ENCODE measurements around the gene RHO. TPM values are rescaled to one million over a fixed set of nuclear protein-coding genes. Genes with fewer than 3 reads are reported as not detected.

The RHO gene
- total RNA-seq, 1 experiment from 2014 or later: not detected

- peak; percentile 40 for ATAC-seq
- Histone ChIP-seq H3K9ac (ENCODE audit: low read length) (peak overlapping the region; percentile 79), H3K4me1 (ENCODE audit: insufficient read depth, low read length) (peaks cover 34% of the 10 kb centered on the region), H3K9me3 (ENCODE audit: low read length) (no peaks in the 10 kb centered on the region), H3K27ac (ENCODE audit: low read length) (peak overlapping the region; percentile 99), H3K4me2 (ENCODE audit: low read length) (peak overlapping the region; percentile 81), H3K36me3 (ENCODE audit: low read depth, low read length) (no peaks in the 10 kb centered on the region), H3K4me3 (ENCODE audit: low read length) (peak overlapping the region; percentile 48; the same call in 1 of the 2 replicates), H4K20me1 (ENCODE audit: low read length) (no peaks in the 10 kb centered on the region), H3F3A (ENCODE audit: low read length, unreplicated experiment) (no peaks in the 10 kb centered on the region), H3K79me2 (ENCODE audit: low read length) (no peaks in the 10 kb centered on the region), H3K27me3 (ENCODE audit: low read length) (no peaks in the 10 kb centered on the region), H3K9me2 (replicated peaks; ENCODE audit: low read length) (no peaks in the 10 kb centered on the region), H2AFZ (ENCODE audit: low read length) (no peak overlapping the region)
- intact Hi-C loops (cut with micrococcal nuclease): no loop called here
- no TSS peak for BruUV-seq (replicated peaks)
- DNase-seq: peak; percentile 96
- ChIA-PET POLR2A (ENCODE audit: unreplicated experiment) (no interaction called here), CTCF (no interaction called here)
- TF ChIP-seq EZH2 (IDR thresholded peaks at IDR 0.05; ENCODE audit: low read length, unreplicated experiment): no peak
- TF ChIP-seq EZH2phosphoT487 (IDR thresholded peaks at IDR 0.05; ENCODE audit: borderline replicate concordance, low read length): no peak
- TF ChIP-seq, protein P1, sequence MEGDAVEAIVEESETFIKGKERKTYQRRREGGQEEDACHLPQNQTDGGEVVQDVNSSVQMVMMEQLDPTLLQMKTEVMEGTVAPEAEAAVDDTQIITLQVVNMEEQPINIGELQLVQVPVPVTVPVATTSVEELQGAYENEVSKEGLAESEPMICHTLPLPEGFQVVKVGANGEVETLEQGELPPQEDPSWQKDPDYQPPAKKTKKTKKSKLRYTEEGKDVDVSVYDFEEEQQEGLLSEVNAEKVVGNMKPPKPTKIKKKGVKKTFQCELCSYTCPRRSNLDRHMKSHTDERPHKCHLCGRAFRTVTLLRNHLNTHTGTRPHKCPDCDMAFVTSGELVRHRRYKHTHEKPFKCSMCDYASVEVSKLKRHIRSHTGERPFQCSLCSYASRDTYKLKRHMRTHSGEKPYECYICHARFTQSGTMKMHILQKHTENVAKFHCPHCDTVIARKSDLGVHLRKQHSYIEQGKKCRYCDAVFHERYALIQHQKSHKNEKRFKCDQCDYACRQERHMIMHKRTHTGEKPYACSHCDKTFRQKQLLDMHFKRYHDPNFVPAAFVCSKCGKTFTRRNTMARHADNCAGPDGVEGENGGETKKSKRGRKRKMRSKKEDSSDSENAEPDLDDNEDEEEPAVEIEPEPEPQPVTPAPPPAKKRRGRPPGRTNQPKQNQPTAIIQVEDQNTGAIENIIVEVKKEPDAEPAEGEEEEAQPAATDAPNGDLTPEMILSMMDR (conservative IDR thresholded peaks at IDR 0.05; ENCODE audit: low read depth, low read length): no peak
Observed at GRCh38 chr3:129485721-129486663, 42.4 kb upstream of the RHO start.

- intact Hi-C loops (cut with micrococcal nuclease): no loop called here
- H3K9me2 ChIP-seq (replicated peaks; ENCODE audit: low read length): no peaks in the 10 kb centered on the region
- H3K36me3 ChIP-seq (ENCODE audit: low read depth, low read length): no peaks in the 10 kb centered on the region
- peak overlapping the region; percentile 99 for H3K27ac ChIP-seq (ENCODE audit: low read length)
- no peaks in the 10 kb centered on the region for H3K79me2 ChIP-seq (ENCODE audit: low read length)
- TF ChIP-seq EZH2phosphoT487 (IDR thresholded peaks at IDR 0.05; ENCODE audit: borderline replicate concordance, low read length): no peak
- TF ChIP-seq, protein P1 (conservative IDR thresholded peaks at IDR 0.05; ENCODE audit: low read depth, low read length): no peak
- TF ChIP-seq EZH2 (IDR thresholded peaks at IDR 0.05; ENCODE audit: low read length, unreplicated experiment): no peak
- no peaks in the 10 kb centered on the region for H4K20me1 ChIP-seq (ENCODE audit: low read length)
- peak overlapping the region; percentile 48; the same call in 1 of the 2 replicates for H3K4me3 ChIP-seq (ENCODE audit: low read length)
- no peak overlapping the region for H2AFZ ChIP-seq (ENCODE audit: low read length)
- CTCF ChIA-PET: no interaction called here
- H3K4me1 ChIP-seq (ENCODE audit: insufficient read depth, low read length): peaks cover 34% of the 10 kb centered on the region
- ATAC-seq (no peak), DNase-seq (no peak)
- H3K9ac ChIP-seq (ENCODE audit: low read length): peak overlapping the region; percentile 79
- H3K4me2 ChIP-seq (ENCODE audit: low read length): peak overlapping the region; percentile 81
- no peaks in the 10 kb centered on the region for H3F3A ChIP-seq (ENCODE audit: low read length, unreplicated experiment)
- no peaks in the 10 kb centered on the region for H3K27me3 ChIP-seq (ENCODE audit: low read length)
- no peaks in the 10 kb centered on the region for H3K9me3 ChIP-seq (ENCODE audit: low read length)
- POLR2A ChIA-PET (ENCODE audit: unreplicated experiment): no interaction called here
- BruUV-seq (replicated peaks): no TSS peak
Observed at GRCh38 chr3:129486664-129487035, 41.8 kb upstream of the RHO start.

All from PC-3 (cell line).